ENCODE data around the gene EHF.

DNA sequence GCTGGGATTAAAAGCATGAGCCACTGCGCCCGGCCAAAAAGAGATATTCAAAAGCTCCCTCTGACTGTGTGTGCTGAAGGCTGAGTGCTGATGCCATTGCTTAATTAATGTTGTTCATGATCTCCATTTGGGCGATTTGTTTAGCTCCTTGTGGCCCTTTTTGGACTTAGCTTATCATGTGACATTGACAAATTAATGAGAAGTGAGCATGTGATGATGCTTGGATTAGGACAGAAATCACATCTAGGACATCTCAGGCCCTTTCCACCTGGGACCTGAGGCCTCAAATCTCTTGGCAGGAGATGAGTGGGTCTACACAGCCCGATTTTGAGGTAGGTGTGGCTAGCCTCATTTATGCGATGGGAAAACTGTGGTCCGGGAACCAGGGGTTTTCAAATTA lies 10.4 kb downstream of the EHF start:
- TF ChIP-seq, protein P1, sequence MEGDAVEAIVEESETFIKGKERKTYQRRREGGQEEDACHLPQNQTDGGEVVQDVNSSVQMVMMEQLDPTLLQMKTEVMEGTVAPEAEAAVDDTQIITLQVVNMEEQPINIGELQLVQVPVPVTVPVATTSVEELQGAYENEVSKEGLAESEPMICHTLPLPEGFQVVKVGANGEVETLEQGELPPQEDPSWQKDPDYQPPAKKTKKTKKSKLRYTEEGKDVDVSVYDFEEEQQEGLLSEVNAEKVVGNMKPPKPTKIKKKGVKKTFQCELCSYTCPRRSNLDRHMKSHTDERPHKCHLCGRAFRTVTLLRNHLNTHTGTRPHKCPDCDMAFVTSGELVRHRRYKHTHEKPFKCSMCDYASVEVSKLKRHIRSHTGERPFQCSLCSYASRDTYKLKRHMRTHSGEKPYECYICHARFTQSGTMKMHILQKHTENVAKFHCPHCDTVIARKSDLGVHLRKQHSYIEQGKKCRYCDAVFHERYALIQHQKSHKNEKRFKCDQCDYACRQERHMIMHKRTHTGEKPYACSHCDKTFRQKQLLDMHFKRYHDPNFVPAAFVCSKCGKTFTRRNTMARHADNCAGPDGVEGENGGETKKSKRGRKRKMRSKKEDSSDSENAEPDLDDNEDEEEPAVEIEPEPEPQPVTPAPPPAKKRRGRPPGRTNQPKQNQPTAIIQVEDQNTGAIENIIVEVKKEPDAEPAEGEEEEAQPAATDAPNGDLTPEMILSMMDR (optimal IDR thresholded peaks at IDR 0.05 in 1 of 3, IDR thresholded peaks at IDR 0.05 in 1 of 3, conservative IDR thresholded peaks at IDR 0.05 in 1 of 3; ENCODE audit: extremely low read depth in 1 of 3, insufficient read depth in 2 of 3, low read length in 3 of 3) = no peak
- TF ChIP-seq EZH2 (IDR thresholded peaks at IDR 0.05; ENCODE audit: low read length) = no peak

Measured in keratinocyte (primary cell).